ENCODE measurements around the gene RARG. TPM values are rescaled to one million over a fixed set of nuclear protein-coding genes. Genes with fewer than 3 reads are reported as not detected.
A peak's percentile ranks its signal among the peaks of the same experiment; 100 is the strongest.
"Not testable (repeated sequence)": the region's sequence is repeated elsewhere in the genome, so short reads cannot be mapped to it uniquely, and the experiment has no call there.

Gene RARG
- total and polyA plus RNA-seq, 9 donors, result 17.5 to 44.5 (median 30.0) TPM

- Histone ChIP-seq H3K36me3 (ENCODE audit: control insufficient read depth, insufficient read depth, low read length) (peaks cover 53% of the 10 kb centered on the region), H3K4me1 (ENCODE audit: control insufficient read depth, insufficient read depth, low read length) (peaks cover 34% of the 10 kb centered on the region)
- WGBS (ENCODE audit: insufficient coverage), result 61% methylated on average over 3 of the region's 4 CpGs
Observed at GRCh38 chr12:53210843-53211242, 21.2 kb downstream of the RARG start.

GRCh38 chr12:53208877-53209463 is 23.0 kb downstream of the RARG start:
- no peak for DNase-seq

More at GRCh38 chr12:53210843-53211242, 21.2 kb downstream of the RARG start:
- Histone ChIP-seq H3K9me3 (replicated peaks; ENCODE audit: control insufficient read depth, low read depth, low read length) (no peaks in the 10 kb centered on the region), H3K27me3 (ENCODE audit: control insufficient read depth, insufficient read depth, low read length) (no peaks in the 10 kb centered on the region), H3K27ac (ENCODE audit: low read length) (no peak overlapping the region), H3K4me3 (ENCODE audit: low read length) (no peak overlapping the region)
- no peak for DNase-seq

GRCh38 chr12:53208435-53208834 is 23.6 kb downstream of the RARG start:
- no peak overlapping the region for H3K27ac ChIP-seq (ENCODE audit: low read length)
- no peaks in the 10 kb centered on the region for H3K9me3 ChIP-seq (replicated peaks; ENCODE audit: control insufficient read depth, low read depth, low read length)
- WGBS (ENCODE audit: insufficient coverage), result 34% methylated on average over 2 of the region's 2 CpGs
- no peaks in the 10 kb centered on the region for H3K27me3 ChIP-seq (ENCODE audit: control insufficient read depth, insufficient read depth, low read length)
- H3K36me3 ChIP-seq (ENCODE audit: control insufficient read depth, insufficient read depth, low read length), result peaks cover 33% of the 10 kb centered on the region
- peak; percentile 83 for DNase-seq
- H3K4me3 ChIP-seq (ENCODE audit: low read length), result no peak overlapping the region
- peaks cover 14% of the 10 kb centered on the region for H3K4me1 ChIP-seq (ENCODE audit: control insufficient read depth, insufficient read depth, low read length)

More at GRCh38 chr12:53208877-53209463, 23.0 kb downstream of the RARG start:
- Histone ChIP-seq H3K4me3 (ENCODE audit: low read length) (no peak overlapping the region), H3K9me3 (replicated peaks; ENCODE audit: control insufficient read depth, low read depth, low read length) (no peaks in the 10 kb centered on the region), H3K36me3 (ENCODE audit: control insufficient read depth, insufficient read depth, low read length) (peaks cover 38% of the 10 kb centered on the region), H3K27ac (ENCODE audit: low read length) (no peak overlapping the region), H3K27me3 (ENCODE audit: control insufficient read depth, insufficient read depth, low read length) (no peaks in the 10 kb centered on the region), H3K4me1 (ENCODE audit: control insufficient read depth, insufficient read depth, low read length) (peaks cover 19% of the 10 kb centered on the region)
- 69% methylated on average over 7 of the region's 7 CpGs for WGBS (ENCODE audit: insufficient coverage)

GRCh38 chr12:53207042-53207441 is 25.0 kb downstream of the RARG start, which contains the start of gene ITGB7:
TSS of gene ITGB7 (minus strand) at chr12:53207251. CDS start at chr12:53200443, 6,808 bp downstream.
- H3K4me3 ChIP-seq (ENCODE audit: low read length), result no peak within 1 kb of the TSS
- peaks cover 10% of the 10 kb centered on the region for H3K4me1 ChIP-seq (ENCODE audit: control insufficient read depth, insufficient read depth, low read length)

GRCh38 chr12:53205747-53206419 is 26.1 kb downstream of the RARG start:
- Histone ChIP-seq H3K36me3 (ENCODE audit: control insufficient read depth, insufficient read depth, low read length) (peaks cover 9% of the 10 kb centered on the region), H3K27ac (ENCODE audit: low read length) (no peak overlapping the region), H3K27me3 (ENCODE audit: control insufficient read depth, insufficient read depth, low read length) (no peaks in the 10 kb centered on the region), H3K4me3 (ENCODE audit: low read length) (no peak overlapping the region), H3K4me1 (ENCODE audit: control insufficient read depth, insufficient read depth, low read length) (peaks cover 10% of the 10 kb centered on the region), H3K9me3 (replicated peaks; ENCODE audit: control insufficient read depth, low read depth, low read length) (no peaks in the 10 kb centered on the region)
- no peak for DNase-seq
- 44% methylated on average over 7 of the region's 7 CpGs for WGBS (ENCODE audit: insufficient coverage)

More at GRCh38 chr12:53207042-53207441, 25.0 kb downstream of the RARG start, which contains the start of gene ITGB7:
- no peak for DNase-seq
- H3K27me3 ChIP-seq (ENCODE audit: control insufficient read depth, insufficient read depth, low read length), result no peaks in the 10 kb centered on the region
- no peak within 1 kb of the TSS for H3K27ac ChIP-seq (ENCODE audit: low read length)
- WGBS (ENCODE audit: insufficient coverage), result 53% methylated on average over 2 of the region's 5 CpGs
- peaks cover 21% of the 10 kb centered on the region for H3K36me3 ChIP-seq (ENCODE audit: control insufficient read depth, insufficient read depth, low read length)
- no peaks in the 10 kb centered on the region for H3K9me3 ChIP-seq (replicated peaks; ENCODE audit: control insufficient read depth, low read depth, low read length)

- H3K4me1 ChIP-seq (ENCODE audit: control insufficient read depth, insufficient read depth, low read length), result peaks cover 10% of the 10 kb centered on the region
- H3K27me3 ChIP-seq (ENCODE audit: control insufficient read depth, insufficient read depth, low read length), result no peaks in the 10 kb centered on the region
- no peak overlapping the region for H3K27ac ChIP-seq (ENCODE audit: low read length)
- H3K4me3 ChIP-seq (ENCODE audit: low read length), result no peak overlapping the region
- no peaks in the 10 kb centered on the region for H3K9me3 ChIP-seq (replicated peaks; ENCODE audit: control insufficient read depth, low read depth, low read length)
- no peaks in the 10 kb centered on the region for H3K36me3 ChIP-seq (ENCODE audit: control insufficient read depth, insufficient read depth, low read length)
- WGBS (ENCODE audit: insufficient coverage), result no CpG with 5 or more reads among the region's 1 CpG
- no peak for DNase-seq
Observed at GRCh38 chr12:53204351-53204750, 27.7 kb downstream of the RARG start.

- H3K27ac ChIP-seq (ENCODE audit: low read length); H3K4me1 ChIP-seq (ENCODE audit: control insufficient read depth, insufficient read depth, low read length); H3K4me3 ChIP-seq (ENCODE audit: low read length); DNase-seq; H3K36me3 ChIP-seq (ENCODE audit: control insufficient read depth, insufficient read depth, low read length); H3K9me3 ChIP-seq (replicated peaks; ENCODE audit: control insufficient read depth, low read depth, low read length): not testable (repeated sequence)
- H3K27me3 ChIP-seq (ENCODE audit: control insufficient read depth, insufficient read depth, low read length), result peaks cover 12% of the 10 kb centered on the region
- WGBS (ENCODE audit: insufficient coverage), result 73% methylated on average over 1 of the region's 7 CpGs
Observed at GRCh38 chr12:53202316-53202715, 29.7 kb downstream of the RARG start.

GRCh38 chr12:53201639-53202038 is 30.4 kb downstream of the RARG start:
- Histone ChIP-seq H3K9me3 (replicated peaks; ENCODE audit: control insufficient read depth, low read depth, low read length) (no peaks in the 10 kb centered on the region), H3K27ac (ENCODE audit: low read length) (no peak overlapping the region), H3K4me1 (ENCODE audit: control insufficient read depth, insufficient read depth, low read length) (peaks cover 8% of the 10 kb centered on the region), H3K4me3 (ENCODE audit: low read length) (no peak overlapping the region), H3K27me3 (ENCODE audit: control insufficient read depth, insufficient read depth, low read length) (peaks cover 14% of the 10 kb centered on the region), H3K36me3 (ENCODE audit: control insufficient read depth, insufficient read depth, low read length) (no peaks in the 10 kb centered on the region)
- peak; percentile 36 for DNase-seq
- WGBS (ENCODE audit: insufficient coverage), result 100% methylated on average over 2 of the region's 4 CpGs

- DNase-seq, result no peak
- Histone ChIP-seq H3K27me3 (ENCODE audit: control insufficient read depth, insufficient read depth, low read length) (peaks cover 14% of the 10 kb centered on the region), H3K4me3 (ENCODE audit: low read length) (no peak overlapping the region), H3K27ac (ENCODE audit: low read length) (no peak overlapping the region), H3K9me3 (replicated peaks; ENCODE audit: control insufficient read depth, low read depth, low read length) (no peaks in the 10 kb centered on the region), H3K36me3 (ENCODE audit: control insufficient read depth, insufficient read depth, low read length) (no peaks in the 10 kb centered on the region), H3K4me1 (ENCODE audit: control insufficient read depth, insufficient read depth, low read length) (peaks cover 8% of the 10 kb centered on the region)
- 70% methylated on average over 1 of the region's 1 CpG for WGBS (ENCODE audit: insufficient coverage)
Observed at GRCh38 chr12:53201177-53201541, 30.9 kb downstream of the RARG start.

GRCh38 chr12:53200458-53201176 is 31.4 kb downstream of the RARG start:
- WGBS (ENCODE audit: insufficient coverage), result 59% methylated on average over 8 of the region's 10 CpGs
- H3K27ac ChIP-seq (ENCODE audit: low read length), result no peak overlapping the region
- peak; percentile 49 for DNase-seq
- H3K9me3 ChIP-seq (replicated peaks; ENCODE audit: control insufficient read depth, low read depth, low read length), result no peaks in the 10 kb centered on the region
- no peaks in the 10 kb centered on the region for H3K36me3 ChIP-seq (ENCODE audit: control insufficient read depth, insufficient read depth, low read length)
- H3K4me3 ChIP-seq (ENCODE audit: low read length), result no peak overlapping the region
- H3K4me1 ChIP-seq (ENCODE audit: control insufficient read depth, insufficient read depth, low read length), result peaks cover 8% of the 10 kb centered on the region
- peaks cover 16% of the 10 kb centered on the region for H3K27me3 ChIP-seq (ENCODE audit: control insufficient read depth, insufficient read depth, low read length)

Measured in muscle of leg (tissue), 11 donors.